IPS-20b (cell line): ENCODE data around the gene KIAA0232.

Experiments
- H3K27ac ChIP-seq: one replicate; pipeline ENCODE4 v1.5.1; 2013; ENCODE audit warnings: low read length
- H3K27me3 ChIP-seq: 2 replicates; pipeline ENCODE4 v1.6.1; 2013; ENCODE audit warnings: mild to moderate bottlenecking, low read length, inconsistent platforms; ENCODE audit not compliant: insufficient read depth
- H3K36me3 ChIP-seq: 2 replicates; pipeline ENCODE4 v1.6.1; 2013; ENCODE audit warnings: low read depth, mild to moderate bottlenecking, inconsistent platforms, low read length, moderate library complexity; ENCODE audit not compliant: insufficient read depth
- H3K4me1 ChIP-seq: 2 replicates; pipeline ENCODE4 v1.6.1; 2013; ENCODE audit warnings: mild to moderate bottlenecking, control low read depth, inconsistent platforms, low read length, moderate library complexity; ENCODE audit not compliant: insufficient read depth
- H3K4me3 ChIP-seq: 2 replicates; pipeline ENCODE4 v1.5.1; 2013; ENCODE audit warnings: mild to moderate bottlenecking, low read length, inconsistent platforms
- H3K9ac ChIP-seq: 2 replicates; pipeline ENCODE4 v1.6.1; 2013; ENCODE audit warnings: low read depth, mild to moderate bottlenecking, inconsistent platforms, low read length, moderate library complexity
- H3K9me3 ChIP-seq: 2 replicates; pipeline ENCODE4 v1.6.1; 2013; ENCODE audit warnings: mild to moderate bottlenecking, low read depth, low read length, inconsistent platforms; ENCODE audit not compliant: insufficient read depth

KIAA0232 gene

GRCh38 chr4:6892190-6892908, 109.8 kb downstream of the KIAA0232 start:
- Histone ChIP-seq H3K9ac (no peak overlapping the region), H3K27ac (no peak overlapping the region), H3K27me3 (no peaks in the 10 kb centered on the region), H3K4me3 (no peak overlapping the region), H3K36me3 (no peaks in the 10 kb centered on the region), H3K9me3 (no peaks in the 10 kb centered on the region), H3K4me1 (no peaks in the 10 kb centered on the region)

- Histone ChIP-seq H3K4me3 (no peak overlapping the region), H3K9me3 (no peaks in the 10 kb centered on the region), H3K36me3 (no peaks in the 10 kb centered on the region), H3K27me3 (no peaks in the 10 kb centered on the region), H3K27ac (no peak overlapping the region), H3K4me1 (no peaks in the 10 kb centered on the region), H3K9ac (no peak overlapping the region)
Observed at GRCh38 chr4:6892909-6893202, 110.3 kb downstream of the KIAA0232 start.

DNA sequence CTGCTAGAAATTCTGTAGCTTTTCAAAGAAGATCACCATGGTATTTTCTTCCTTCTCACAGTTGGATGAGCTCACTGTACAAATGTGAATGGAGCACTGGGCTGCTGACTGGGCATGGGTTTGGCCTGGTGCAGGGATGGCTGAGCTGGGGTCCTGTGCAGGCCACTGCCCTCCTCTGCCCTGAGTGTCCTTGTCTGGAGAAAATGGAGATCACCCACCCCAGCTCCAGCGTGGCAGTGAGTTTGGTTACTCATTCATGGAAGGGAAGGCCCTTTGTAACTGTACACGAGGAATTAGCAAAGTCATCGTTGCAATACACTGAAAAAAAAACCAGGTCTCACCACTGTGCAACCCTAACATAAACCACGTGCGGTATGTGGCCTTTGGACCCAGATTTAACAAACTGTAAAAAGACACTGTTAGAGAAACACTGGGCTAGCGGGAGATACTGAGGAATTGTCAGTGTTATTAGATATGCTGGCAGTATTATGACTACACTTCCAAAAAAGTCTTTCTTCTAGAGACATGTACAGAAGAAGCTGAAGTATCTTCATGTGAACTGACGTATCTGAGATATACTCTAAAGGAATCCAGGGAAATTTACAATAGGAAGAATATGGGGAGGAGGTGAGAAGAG, 111.0 kb downstream of the KIAA0232 start:
- Histone ChIP-seq H3K9ac (no peak overlapping the region), H3K36me3 (no peaks in the 10 kb centered on the region), H3K27ac (no peak overlapping the region), H3K4me1 (no peaks in the 10 kb centered on the region), H3K4me3 (no peak overlapping the region), H3K9me3 (no peaks in the 10 kb centered on the region), H3K27me3 (no peaks in the 10 kb centered on the region)

GRCh38 chr4:6894086-6894478, 111.6 kb downstream of the KIAA0232 start:
- H3K27me3 ChIP-seq: no peaks in the 10 kb centered on the region
- H3K27ac ChIP-seq: no peak overlapping the region
- no peak overlapping the region for H3K9ac ChIP-seq
- no peaks in the 10 kb centered on the region for H3K36me3 ChIP-seq
- no peak overlapping the region for H3K4me3 ChIP-seq
- no peaks in the 10 kb centered on the region for H3K9me3 ChIP-seq
- H3K4me1 ChIP-seq: no peaks in the 10 kb centered on the region

GRCh38 chr4:6894528-6895498, 112.3 kb downstream of the KIAA0232 start:
- H3K4me3 ChIP-seq: no peak overlapping the region
- no peak overlapping the region for H3K9ac ChIP-seq
- no peaks in the 10 kb centered on the region for H3K27me3 ChIP-seq
- no peak overlapping the region for H3K27ac ChIP-seq
- no peaks in the 10 kb centered on the region for H3K9me3 ChIP-seq
- no peaks in the 10 kb centered on the region for H3K4me1 ChIP-seq
- H3K36me3 ChIP-seq: no peaks in the 10 kb centered on the region

GRCh38 chr4:6896035-6896434, 113.5 kb downstream of the KIAA0232 start:
- Histone ChIP-seq H3K9me3 (no peaks in the 10 kb centered on the region), H3K4me1 (no peaks in the 10 kb centered on the region), H3K36me3 (no peaks in the 10 kb centered on the region), H3K4me3 (no peak overlapping the region), H3K27me3 (no peaks in the 10 kb centered on the region), H3K9ac (no peak overlapping the region), H3K27ac (no peak overlapping the region)

DNA sequence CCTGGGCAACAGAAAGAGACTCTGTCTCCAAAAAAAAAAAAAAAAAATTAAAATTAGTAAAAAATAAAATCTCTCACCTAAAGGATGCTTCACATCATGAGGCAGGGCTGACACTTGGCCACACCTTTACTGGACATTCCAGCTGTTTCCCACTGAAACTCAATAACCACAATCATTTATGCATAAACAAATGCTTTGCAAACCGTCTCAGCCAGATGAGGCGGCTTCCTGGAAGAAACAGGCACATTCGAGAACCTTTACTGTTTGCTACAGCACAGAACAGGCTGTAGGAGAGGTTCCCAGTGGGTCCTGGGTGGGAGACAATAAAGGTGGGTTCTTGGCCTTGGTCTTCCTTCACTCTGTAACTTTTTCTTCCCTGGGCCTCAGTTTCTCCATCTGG, 116.2 kb downstream of the KIAA0232 start:
- Histone ChIP-seq H3K27ac (no peak overlapping the region), H3K27me3 (no peaks in the 10 kb centered on the region), H3K4me1 (no peaks in the 10 kb centered on the region), H3K4me3 (no peak overlapping the region), H3K36me3 (no peaks in the 10 kb centered on the region), H3K9ac (no peak overlapping the region), H3K9me3 (no peaks in the 10 kb centered on the region)

GRCh38 chr4:6900181-6900812, 117.8 kb downstream of the KIAA0232 start:
- H3K4me1 ChIP-seq: no peaks in the 10 kb centered on the region
- no peak overlapping the region for H3K4me3 ChIP-seq
- H3K9ac ChIP-seq: no peak overlapping the region
- H3K9me3 ChIP-seq: no peaks in the 10 kb centered on the region
- no peak overlapping the region for H3K27ac ChIP-seq
- H3K27me3 ChIP-seq: no peaks in the 10 kb centered on the region
- H3K36me3 ChIP-seq: no peaks in the 10 kb centered on the region

DNA sequence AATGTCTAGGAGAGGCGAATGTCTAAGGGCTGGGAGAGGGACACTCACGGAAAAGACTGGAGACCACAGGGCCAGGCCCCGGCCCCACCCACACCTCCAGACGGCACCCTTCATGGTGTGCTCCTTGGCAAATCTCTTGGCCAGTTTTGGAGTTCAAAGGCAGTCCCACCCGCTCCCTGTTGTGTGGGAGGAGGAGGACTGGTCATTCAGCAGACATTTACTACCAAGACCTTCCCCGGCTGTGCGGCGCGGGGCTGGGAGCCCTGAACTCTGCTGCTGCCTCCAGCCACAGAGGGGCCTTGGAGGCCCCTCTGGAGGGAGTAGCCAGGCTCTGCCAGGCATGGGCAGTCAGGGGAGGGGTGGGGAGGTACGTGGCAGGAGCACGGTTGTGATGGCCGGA, 118.4 kb downstream of the KIAA0232 start:
- no peak overlapping the region for H3K4me3 ChIP-seq
- no peak overlapping the region for H3K27ac ChIP-seq
- H3K27me3 ChIP-seq: no peaks in the 10 kb centered on the region
- H3K36me3 ChIP-seq: no peaks in the 10 kb centered on the region
- no peak overlapping the region for H3K9ac ChIP-seq
- H3K9me3 ChIP-seq: no peaks in the 10 kb centered on the region
- no peaks in the 10 kb centered on the region for H3K4me1 ChIP-seq

DNA sequence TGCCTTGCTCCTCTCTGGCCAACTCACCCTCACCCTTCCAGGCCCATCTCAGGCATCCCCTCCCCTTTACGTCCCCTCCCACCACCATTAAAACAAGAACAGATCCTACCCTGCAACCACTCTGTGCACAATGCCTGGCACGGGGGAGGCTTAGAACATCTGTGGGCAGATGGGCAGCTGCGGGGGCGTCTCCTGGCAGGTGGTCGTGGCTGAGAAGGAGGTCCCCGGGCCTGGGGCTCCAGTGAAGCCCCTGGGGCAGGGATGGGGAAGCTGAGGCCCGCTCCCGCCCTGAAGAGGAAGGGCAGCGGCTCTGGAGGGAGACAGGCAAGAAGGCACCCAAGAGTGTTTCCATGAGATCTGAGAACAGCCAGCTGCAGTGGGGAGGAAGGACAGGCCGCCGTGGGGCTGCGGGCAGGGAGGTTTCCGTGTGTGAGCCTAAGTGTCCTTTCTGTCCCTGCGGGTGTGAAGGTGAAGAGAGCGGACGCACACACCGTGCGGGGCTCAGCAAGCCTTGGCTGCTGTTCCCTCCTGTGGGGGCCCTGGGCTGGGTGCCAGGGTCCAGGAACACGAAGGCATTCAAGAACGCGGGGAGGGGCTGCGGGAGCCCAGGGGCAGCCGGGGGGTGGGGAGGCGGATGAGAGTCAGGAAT, 119.3 kb downstream of the KIAA0232 start:
- Histone ChIP-seq H3K27me3 (peaks cover 2% of the 10 kb centered on the region; the same call in 1 of the 2 replicates), H3K9me3 (no peaks in the 10 kb centered on the region), H3K36me3 (no peaks in the 10 kb centered on the region), H3K9ac (no peak overlapping the region), H3K27ac (no peak overlapping the region), H3K4me1 (no peaks in the 10 kb centered on the region), H3K4me3 (no peak overlapping the region)

DNA sequence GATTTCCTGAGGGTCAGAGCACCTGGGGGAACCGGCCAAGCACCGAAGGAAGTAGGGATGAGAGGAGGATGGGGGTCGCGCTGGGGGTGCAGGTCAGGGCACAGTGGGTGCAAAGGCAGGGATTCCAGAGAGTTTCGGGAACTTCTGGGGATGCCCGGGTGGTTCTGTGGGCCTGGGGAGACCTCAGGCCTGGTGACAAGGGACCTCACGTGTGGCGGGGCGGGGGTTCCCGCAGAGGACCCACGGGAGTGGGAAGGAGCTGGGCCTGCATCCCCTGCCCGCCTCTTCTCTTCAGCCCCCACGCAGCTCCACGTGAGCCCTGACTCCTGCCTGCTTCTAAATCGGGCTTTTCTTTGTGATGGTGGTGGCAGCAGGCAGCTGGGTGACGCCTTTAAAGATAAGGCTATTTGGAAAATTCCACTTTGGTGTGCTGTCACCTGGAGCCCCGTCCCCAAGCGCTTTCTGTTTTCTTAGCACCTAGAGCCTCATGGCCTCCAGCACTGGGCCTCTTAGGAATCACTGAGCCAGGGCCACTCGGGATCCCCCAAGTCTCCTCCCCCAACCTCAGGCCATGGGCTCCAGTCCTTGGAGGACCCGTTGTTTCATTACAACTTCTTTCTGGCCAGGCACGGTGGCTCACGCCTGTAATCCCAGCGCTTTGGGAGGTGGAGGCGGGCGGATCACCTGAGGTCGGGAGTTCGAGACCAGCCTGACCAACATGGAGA, 120.0 kb downstream of the KIAA0232 start:
- no peak overlapping the region for H3K4me3 ChIP-seq
- H3K9ac ChIP-seq: no peak overlapping the region
- peaks cover 8% of the 10 kb centered on the region for H3K27me3 ChIP-seq
- no peak overlapping the region for H3K27ac ChIP-seq
- no peaks in the 10 kb centered on the region for H3K4me1 ChIP-seq
- no peaks in the 10 kb centered on the region for H3K9me3 ChIP-seq
- no peaks in the 10 kb centered on the region for H3K36me3 ChIP-seq
